Measurements from ENCODE around the gene TAF1. TPM values are rescaled to one million over a fixed set of nuclear protein-coding genes. Genes with fewer than 3 reads are reported as not detected.

The TAF1 gene
- total and polyA plus RNA-seq, 2 of the 8 experiments (the other 6 are each of a cell fraction or from before 2014, with no cell fraction given): 6.3 to 30.2 TPM

DNA sequence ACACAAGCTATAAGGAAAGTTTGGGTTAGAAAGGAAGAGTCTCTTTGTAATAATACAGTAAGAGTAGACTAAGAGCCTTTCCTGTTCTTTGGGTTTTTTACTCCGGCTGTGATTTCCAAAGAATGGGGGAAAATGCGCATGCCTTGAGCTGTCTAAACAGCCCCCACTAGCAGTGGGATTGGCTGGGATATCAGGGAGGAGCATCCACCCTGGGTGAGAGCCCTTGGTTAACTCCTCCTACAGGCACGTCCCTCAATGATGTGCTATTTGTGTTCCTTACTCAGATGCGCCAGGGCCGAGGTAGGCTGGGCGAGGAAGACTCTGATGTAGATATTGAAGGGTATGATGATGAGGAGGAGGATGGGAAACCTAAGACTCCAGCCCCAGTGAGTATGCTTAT, 92.7 kb downstream of the TAF1 start (continued):
- TF ChIP-seq KDM4A (IDR thresholded peaks at IDR 0.05; ENCODE audit: low read depth, low read length, severe bottlenecking) (no peak), BRCA1 (IDR thresholded peaks at IDR 0.05; ENCODE audit: low read depth, low read length) (no peak), POLR2AphosphoS5 (IDR thresholded peaks at IDR 0.05; ENCODE audit: low read depth, low read length) (no peak)
- TF ChIP-seq, protein P1, sequence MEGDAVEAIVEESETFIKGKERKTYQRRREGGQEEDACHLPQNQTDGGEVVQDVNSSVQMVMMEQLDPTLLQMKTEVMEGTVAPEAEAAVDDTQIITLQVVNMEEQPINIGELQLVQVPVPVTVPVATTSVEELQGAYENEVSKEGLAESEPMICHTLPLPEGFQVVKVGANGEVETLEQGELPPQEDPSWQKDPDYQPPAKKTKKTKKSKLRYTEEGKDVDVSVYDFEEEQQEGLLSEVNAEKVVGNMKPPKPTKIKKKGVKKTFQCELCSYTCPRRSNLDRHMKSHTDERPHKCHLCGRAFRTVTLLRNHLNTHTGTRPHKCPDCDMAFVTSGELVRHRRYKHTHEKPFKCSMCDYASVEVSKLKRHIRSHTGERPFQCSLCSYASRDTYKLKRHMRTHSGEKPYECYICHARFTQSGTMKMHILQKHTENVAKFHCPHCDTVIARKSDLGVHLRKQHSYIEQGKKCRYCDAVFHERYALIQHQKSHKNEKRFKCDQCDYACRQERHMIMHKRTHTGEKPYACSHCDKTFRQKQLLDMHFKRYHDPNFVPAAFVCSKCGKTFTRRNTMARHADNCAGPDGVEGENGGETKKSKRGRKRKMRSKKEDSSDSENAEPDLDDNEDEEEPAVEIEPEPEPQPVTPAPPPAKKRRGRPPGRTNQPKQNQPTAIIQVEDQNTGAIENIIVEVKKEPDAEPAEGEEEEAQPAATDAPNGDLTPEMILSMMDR (IDR thresholded peaks at IDR 0.05; ENCODE audit: control extremely low read depth in 1 of 3, insufficient read depth in 1 of 3, low read depth in 1 of 3, low read length in 3 of 3): no peak

Data from H1 (cell line).